HG03439 (cell line): ENCODE data around the gene WFIKKN1.
A peak's percentile ranks its signal among the peaks of the same experiment; 100 is the strongest.

Source experiments
- ATAC-seq: cut with Tn5 transposase; IDR thresholded peaks from one replicate; pipeline ENCODE4 v1.9.1; 2021; ENCODE audit warnings: mild to moderate bottlenecking, moderate library complexity; ENCODE audit not compliant: unreplicated experiment

The WFIKKN1 gene

GRCh38 chr16:651844-652243, 21.1 kb downstream of the WFIKKN1 start:
- no peak for ATAC-seq

GRCh38 chr16:652454-653305, 21.9 kb downstream of the WFIKKN1 start:
- no peak for ATAC-seq

DNA sequence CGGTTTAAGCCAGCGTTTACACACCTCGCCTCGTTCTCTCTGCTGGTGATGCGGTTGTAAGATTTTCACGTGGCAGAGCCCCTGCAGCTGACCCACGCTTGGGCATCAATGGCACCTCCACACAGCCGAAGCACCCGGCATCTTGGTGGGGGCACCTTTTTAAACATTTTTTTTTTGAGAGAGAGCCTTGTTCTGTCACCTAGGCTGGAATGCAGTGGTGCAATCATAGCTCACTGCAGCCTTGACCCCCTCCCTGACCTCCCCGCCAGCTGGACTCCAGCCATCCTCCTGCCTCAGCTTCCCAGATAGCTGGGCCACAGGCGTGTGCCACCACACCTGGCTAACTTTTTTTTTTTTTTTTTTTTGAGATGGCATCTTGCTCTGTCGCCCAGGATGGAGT, 23.2 kb downstream of the WFIKKN1 start:
- no peak for ATAC-seq

DNA sequence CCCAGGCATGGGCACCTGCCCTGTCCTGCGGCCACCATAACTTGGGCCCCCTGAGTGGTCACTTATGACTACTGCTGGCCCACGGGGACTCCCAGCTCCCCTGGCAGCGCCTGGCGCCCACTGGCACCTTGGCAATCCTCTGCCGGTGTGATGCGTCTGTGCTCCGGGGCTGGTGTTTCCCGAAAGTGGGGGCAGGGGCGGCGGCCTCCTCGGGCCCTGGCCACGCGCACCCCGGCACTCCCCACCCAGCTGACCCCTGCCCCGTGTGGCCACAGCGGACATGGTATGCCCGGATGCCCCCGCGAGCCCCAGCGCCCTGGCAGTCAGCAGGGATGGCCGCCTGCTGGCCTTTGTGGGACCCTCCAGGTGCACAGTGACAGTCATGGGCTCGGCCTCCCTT, 26.7 kb downstream of the WFIKKN1 start:
- ATAC-seq, result no peak

- ATAC-seq, result no peak
Measured at GRCh38 chr16:658679-659571, 28.1 kb downstream of the WFIKKN1 start.

DNA sequence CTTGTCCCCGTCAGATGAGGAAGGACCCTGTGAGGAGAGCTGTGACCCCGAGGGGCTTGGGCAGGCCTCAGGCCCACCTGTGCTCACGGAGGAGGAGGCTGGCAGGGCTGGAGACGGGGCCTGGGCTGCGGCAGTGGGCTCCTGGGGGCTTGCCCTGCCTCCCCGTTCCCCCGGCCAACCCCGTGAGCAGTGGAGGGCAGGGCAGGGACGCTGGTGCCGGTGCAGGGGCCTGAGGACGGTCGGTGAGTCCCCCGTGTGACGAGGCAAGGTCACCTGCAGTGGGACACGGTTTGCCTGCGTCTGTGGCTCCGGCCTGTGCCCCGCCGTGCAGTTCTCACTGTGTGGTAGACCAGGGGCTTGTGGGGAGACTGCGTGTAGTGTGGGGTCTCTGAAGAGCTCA, 28.8 kb downstream of the WFIKKN1 start:
- ATAC-seq, result no peak

DNA sequence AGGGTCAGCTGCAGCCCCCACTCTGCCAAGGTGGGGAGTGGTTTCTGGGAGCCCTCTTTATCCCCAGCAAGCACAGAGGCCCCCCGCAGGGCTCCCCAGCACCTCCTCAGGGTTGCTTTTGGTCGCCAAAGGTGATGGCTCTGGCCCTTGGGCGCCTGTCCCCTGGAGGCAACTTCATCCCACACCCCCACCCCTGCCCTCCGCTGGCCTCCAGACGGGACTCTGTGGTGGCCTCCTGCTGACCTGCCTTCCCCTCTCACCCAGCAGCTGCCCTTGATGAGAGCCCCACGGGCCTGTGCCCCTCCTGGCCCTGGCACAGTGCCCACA, 29.3 kb downstream of the WFIKKN1 start:
- ATAC-seq, result no peak

DNA sequence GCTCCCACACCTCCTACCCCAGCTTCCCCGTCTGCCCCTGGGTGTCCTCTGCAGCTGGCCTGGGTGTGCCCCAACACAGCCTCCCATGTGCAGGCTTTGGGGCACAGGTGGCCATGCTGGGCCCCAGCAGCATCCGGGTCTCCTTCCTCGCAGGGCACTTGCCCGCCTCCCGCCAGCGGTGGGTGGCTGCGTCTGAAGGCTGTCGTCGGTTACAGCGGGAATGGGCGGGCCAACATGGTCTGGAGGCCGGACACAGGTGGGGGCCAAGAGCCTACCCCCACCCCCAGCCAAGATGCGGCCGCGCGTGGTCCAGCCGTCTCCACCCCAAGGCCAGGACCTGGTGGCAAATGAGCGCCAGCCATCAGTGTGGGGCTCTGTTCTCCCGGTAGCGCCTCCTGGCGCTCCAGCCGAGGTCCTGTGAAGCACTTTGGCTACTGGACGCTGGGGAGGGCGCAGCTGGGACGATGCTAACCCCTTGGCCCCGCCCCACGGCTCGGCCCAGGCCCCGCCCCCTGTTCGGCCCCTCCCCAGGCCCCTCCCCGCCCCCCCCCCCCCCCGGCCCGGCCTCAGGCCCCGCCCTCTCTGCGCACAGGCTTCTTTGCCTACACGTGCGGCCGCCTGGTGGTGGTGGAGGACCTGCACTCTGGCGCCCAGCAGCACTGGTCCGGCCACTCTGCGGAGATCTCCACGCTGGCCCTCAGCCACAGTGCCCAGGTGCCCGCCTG, 29.8 kb downstream of the WFIKKN1 start:
- peak; percentile 28 for ATAC-seq

DNA sequence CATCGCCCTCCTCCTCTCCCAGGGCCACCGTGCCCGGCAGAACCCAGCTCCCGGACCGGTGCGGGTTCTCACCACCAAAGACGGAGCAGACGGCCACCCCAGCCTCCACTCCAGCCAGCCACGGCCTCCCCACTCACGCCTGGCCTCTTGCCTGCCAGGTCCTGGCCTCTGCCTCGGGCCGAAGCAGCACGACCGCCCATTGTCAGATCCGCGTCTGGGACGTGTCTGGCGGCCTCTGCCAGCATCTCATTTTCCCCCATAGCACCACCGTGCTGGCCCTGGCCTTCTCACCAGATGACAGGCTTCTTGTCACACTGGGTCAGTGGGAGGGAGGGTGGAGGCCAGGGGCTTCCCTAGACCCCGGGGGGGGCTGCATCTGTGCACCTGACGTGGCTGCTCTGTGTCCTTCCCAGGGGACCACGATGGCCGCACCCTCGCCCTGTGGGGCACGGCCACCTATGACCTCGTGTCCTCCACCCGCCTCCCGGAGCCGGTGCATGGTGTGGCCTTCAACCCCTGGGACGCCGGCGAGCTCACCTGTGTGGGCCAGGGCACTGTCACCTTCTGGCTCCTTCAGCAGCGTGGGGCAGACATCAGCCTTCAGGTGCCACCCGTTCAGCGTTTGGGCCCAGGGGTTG, 30.5 kb downstream of the WFIKKN1 start:
- peak; percentile 11 for ATAC-seq

GRCh38 chr16:662095-662494, 31.3 kb downstream of the WFIKKN1 start:
- no peak for ATAC-seq

DNA sequence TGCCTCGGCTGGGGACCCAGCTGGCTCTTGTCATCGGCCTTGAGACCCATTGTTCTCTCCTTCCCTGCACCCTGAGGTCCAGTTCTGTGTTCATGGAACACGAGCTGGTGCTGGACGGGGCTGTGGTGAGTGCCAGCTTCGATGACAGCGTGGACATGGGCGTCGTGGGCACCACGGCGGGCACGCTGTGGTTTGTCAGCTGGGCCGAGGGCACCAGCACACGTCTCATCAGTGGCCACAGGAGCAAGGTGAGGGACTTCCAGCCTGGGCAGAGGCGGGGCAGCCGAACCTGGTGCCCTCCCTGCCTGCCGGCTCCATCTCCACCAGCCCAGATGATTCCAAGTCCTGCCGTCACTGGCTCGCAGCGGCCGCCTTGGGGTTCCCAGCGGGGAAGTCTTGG, 31.8 kb downstream of the WFIKKN1 start:
- ATAC-seq, result no peak

DNA sequence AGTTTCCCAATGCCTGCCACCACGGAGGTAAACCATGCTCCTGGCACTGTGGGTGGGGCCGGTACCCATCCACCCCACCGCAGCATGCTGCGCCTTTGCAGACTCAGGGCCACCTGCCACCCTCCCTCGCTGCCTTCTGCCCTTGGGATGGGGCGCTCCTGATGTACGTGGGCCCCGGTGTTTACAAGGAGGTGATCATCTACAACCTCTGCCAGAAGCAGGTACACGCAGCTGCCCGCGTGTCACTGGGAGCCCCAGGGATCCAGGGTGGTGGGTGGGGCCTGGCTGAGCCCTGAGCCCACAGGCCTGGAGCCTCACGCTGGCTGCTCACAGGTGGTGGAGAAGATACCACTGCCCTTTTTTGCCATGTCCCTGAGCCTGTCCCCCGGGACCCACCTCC, 35.8 kb downstream of the WFIKKN1 start:
- ATAC-seq, result no peak

DNA sequence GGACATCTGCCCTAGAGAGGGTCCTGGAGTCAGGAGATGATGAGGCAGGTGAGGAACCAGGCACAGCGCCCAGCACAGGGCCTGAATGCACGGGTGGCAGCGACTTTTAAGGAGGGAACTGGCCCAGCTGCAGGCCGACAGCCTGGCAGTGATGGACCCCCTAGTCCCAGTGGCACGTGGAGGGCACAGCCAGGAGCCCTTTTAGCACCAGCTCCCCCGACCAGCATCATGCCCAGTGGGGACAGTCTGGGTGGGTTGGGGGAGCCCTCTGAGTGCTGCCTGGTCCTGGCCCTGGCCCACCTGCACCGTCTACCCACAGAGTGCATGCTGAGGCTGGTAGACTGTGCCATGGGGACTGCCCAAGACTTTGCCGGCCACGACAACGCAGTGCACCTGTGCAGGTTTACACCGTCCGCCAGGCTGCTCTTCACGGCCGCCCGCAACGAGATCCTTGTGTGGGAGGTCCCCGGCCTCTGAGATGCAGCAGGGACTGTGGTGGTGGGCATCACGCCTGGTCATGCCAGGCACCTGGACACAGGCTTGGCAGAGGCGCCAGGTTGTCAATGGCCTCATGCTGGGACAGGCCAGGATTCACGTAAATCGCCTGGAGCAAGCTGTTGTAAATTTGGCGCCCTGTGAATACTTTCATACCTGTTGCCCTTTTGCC, 36.5 kb downstream of the WFIKKN1 start:
- no peak for ATAC-seq

DNA sequence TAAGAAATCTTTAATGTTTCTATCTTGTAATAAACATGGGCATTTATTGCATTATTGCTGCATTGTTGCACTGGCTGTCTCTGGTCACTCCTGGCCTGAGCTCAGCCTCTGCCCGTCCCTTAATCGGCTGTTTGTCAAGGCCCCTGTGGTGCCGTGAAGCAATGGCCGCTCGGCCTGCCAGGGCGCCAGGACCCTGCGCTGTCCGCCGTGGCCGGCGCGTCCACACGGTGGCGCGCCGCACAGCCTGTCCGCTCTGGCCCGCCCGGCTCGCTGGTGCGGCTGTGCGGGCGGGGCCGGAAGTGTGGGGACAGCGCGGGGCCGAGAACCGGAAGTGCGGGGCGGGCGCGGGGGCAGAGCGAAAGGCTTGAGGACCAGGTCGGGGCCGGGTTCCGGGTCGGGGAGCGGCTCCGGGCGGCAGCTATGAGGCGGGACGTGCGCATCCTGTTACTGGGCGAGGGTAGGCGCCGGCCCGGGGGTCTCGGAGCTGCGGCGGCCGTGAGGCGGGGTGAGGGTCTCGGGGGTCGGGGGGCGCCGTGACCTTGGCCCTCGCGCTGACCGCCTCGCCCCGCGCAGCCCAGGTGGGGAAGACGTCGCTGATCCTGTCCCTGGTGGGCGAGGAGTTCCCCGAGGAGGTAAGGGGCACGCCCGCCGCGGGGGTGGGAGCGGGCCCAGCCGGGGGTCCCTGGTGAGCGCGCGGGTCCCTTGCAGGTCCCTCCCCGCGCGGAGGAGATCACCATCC, 37.2 kb downstream of the WFIKKN1 start, which contains the start of gene RHOT2:
Gene RHOT2, plus strand, starts transcription at position 353 of the 739 bp plus-strand sequence. Its CDS starts 68 bp downstream, at position 421.
- peak; percentile 62 for ATAC-seq

DNA sequence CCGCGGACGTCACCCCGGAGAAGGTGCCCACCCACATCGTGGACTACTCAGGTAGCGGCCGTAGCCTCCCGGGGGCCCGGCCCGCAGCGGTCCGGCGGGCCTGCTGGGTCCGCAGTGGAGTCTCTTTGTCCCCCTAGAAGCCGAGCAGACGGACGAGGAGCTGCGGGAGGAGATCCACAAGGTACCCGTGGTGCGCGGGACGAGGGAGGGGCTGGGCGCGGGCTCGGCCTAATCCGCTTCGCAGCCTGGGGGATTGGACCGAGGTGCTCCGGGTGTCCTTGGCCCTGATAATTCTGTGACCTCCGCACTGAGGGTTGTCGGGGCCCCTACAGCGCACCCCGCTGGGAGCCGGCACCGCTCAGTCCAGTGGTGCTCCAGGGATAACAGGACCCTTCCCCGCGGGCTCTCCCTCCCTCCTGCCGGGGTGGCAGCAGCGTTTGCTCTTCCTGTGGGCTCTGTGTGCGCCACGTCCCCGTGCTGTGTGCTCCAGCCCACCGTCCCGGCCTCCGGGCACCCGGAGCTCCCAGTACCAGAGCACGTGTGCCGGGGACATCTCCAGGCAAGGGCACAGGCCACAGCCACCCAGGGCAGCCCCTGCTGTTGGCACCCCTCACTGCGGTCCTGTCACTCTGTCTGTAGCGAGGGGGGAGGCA, 37.9 kb downstream of the WFIKKN1 start:
- ATAC-seq, result peak; percentile 3

DNA sequence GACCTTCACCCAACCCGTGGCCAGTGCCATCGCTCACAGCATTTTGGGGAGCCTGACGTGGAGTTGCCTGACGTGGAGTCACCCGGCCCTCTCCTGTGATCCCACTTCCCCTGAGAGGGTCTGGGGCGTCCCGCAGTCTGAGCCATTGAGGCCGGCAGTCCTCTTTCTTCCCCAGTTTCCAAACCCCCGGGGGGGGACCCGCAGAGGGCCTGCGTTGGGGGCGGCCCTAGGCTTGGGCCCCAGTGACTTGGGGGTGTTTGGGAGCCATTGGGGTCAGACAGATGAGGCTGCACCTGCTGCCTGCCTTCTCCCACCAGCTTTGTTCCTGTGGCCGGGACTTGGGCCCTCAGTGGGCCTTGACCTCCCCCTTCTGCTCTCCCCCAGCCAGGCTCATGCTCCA, 38.9 kb downstream of the WFIKKN1 start:
- no peak for ATAC-seq

GRCh38 chr16:670485-671352, 39.9 kb downstream of the WFIKKN1 start:
- no peak for ATAC-seq
